DND-41 (cell line): ENCODE measurements around the gene EDIL3.
"Not testable (repeated sequence)": the region's sequence is repeated elsewhere in the genome, so short reads cannot be mapped to it uniquely, and the experiment has no call there.

Experiments
- EZH2 ChIP-seq: IDR thresholded peaks from 3 replicates; pipeline ENCODE4 v1.6.1; 2012; ENCODE audit warnings: borderline replicate concordance, low read depth, mild to moderate bottlenecking, moderate library complexity, low read length, inconsistent platforms; ENCODE audit not compliant: severe bottlenecking
- TF ChIP-seq, protein P1 (sequence below): IDR thresholded peaks from 2 replicates; pipeline ENCODE4 v1.5.1; 2012; ENCODE audit warnings: borderline replicate concordance, low read length, moderate library complexity, mild to moderate bottlenecking; ENCODE audit not compliant: poor library complexity, severe bottlenecking; ENCODE audit errors: extremely low read depth

DNA sequence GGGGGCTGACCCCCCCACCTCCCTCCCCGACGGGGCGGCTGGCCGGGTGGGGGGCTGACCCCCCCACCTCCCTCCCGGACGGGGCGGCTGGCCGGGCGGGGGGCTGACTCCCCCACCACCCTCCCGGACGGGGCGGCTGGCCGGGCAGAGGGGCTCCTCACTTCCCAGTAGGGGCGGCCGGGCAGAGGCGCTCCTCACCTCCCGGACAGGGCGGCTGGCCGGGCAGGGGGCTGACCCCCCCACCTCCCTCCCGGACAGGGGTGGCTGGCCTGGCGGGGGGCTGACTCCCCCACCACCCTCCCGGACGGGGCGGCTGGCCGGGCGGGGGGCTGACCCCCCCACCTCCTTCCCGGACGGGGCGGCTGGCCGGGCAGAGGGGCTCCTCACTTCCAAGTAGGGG lies 72.4 kb downstream of the EDIL3 start:
- TF ChIP-seq, protein P1, sequence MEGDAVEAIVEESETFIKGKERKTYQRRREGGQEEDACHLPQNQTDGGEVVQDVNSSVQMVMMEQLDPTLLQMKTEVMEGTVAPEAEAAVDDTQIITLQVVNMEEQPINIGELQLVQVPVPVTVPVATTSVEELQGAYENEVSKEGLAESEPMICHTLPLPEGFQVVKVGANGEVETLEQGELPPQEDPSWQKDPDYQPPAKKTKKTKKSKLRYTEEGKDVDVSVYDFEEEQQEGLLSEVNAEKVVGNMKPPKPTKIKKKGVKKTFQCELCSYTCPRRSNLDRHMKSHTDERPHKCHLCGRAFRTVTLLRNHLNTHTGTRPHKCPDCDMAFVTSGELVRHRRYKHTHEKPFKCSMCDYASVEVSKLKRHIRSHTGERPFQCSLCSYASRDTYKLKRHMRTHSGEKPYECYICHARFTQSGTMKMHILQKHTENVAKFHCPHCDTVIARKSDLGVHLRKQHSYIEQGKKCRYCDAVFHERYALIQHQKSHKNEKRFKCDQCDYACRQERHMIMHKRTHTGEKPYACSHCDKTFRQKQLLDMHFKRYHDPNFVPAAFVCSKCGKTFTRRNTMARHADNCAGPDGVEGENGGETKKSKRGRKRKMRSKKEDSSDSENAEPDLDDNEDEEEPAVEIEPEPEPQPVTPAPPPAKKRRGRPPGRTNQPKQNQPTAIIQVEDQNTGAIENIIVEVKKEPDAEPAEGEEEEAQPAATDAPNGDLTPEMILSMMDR = not testable (repeated sequence)
- TF ChIP-seq EZH2 = not testable (repeated sequence)
